Muscle layer of colon (tissue), 2 donors: ENCODE data around the gene MUC4.
"Not testable (repeated sequence)": the region's sequence is repeated elsewhere in the genome, so short reads cannot be mapped to it uniquely, and the experiment has no call there.

Experiments used
- H3K27ac ChIP-seq: one replicate; pipeline ENCODE4 v1.7.0; 2013; ENCODE audit warnings: low read depth, mild to moderate bottlenecking, low read length, moderate library complexity
- H3K27me3 ChIP-seq, 2 donors: one replicate each; pipeline ENCODE4 v1.7.0; 2013; ENCODE audit warnings: low read length in 2 of 2, mild to moderate bottlenecking in 2 of 2; ENCODE audit not compliant: insufficient read depth in 2 of 2, control insufficient read depth in 1 of 2
- H3K36me3 ChIP-seq: one replicate; pipeline ENCODE4 v1.7.0; 2013; ENCODE audit warnings: mild to moderate bottlenecking, low read length; ENCODE audit not compliant: insufficient read depth
- H3K4me1 ChIP-seq: one replicate; pipeline ENCODE4 v1.7.0; 2013; ENCODE audit warnings: mild to moderate bottlenecking, low read length; ENCODE audit not compliant: insufficient read depth
- H3K4me3 ChIP-seq, 2 donors: one replicate each; pipeline ENCODE4 v1.7.0; 2013; ENCODE audit warnings: low read length in 2 of 2, low read depth in 1 of 2, mild to moderate bottlenecking in 1 of 2, moderate library complexity in 1 of 2
- H3K9ac ChIP-seq: one replicate; pipeline ENCODE4 v1.7.0; 2013; ENCODE audit warnings: low read length
- H3K9me3 ChIP-seq: one replicate; pipeline ENCODE4 v1.7.0; 2013; ENCODE audit warnings: mild to moderate bottlenecking, low read length
- donor health status: abdominal sarcoma.
- donor health status: Adenocarcinoma of cecum.

The MUC4 gene

GRCh38 chr3:195806211-195806915 is 5.4 kb downstream of the MUC4 start:
- Histone ChIP-seq H3K36me3 (no peaks in the 10 kb centered on the region), H3K9ac (no peak overlapping the region), H3K4me3 (no peak overlapping the region), H3K27ac (no peak overlapping the region), H3K4me1 (peaks cover 10% of the 10 kb centered on the region), H3K27me3 (no peaks in the 10 kb centered on the region), H3K9me3 (no peaks in the 10 kb centered on the region)

DNA sequence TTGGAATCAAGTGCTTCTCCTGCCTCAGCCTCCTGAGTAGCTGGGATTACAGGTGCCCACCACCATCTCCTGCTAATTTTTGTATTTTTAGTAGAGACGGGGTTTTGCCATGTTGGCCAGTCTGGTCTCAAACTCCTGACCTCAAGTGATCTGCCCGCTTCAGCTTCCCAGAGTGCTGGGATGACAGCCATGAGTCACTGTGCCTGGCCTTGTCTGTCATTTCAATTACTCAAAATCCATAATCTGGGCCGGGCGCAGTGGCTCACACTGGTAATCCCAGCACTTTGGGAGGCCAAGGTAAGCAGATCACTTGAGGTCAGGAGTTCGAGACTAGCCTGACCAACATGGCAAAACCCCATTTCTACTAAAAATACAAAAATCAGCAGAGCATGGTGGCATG is 6.1 kb downstream of the MUC4 start:
- H3K9me3 ChIP-seq, H3K9ac ChIP-seq, H3K4me3 ChIP-seq, H3K27me3 ChIP-seq, H3K36me3 ChIP-seq, H3K27ac ChIP-seq, H3K4me1 ChIP-seq: not testable (repeated sequence)

DNA sequence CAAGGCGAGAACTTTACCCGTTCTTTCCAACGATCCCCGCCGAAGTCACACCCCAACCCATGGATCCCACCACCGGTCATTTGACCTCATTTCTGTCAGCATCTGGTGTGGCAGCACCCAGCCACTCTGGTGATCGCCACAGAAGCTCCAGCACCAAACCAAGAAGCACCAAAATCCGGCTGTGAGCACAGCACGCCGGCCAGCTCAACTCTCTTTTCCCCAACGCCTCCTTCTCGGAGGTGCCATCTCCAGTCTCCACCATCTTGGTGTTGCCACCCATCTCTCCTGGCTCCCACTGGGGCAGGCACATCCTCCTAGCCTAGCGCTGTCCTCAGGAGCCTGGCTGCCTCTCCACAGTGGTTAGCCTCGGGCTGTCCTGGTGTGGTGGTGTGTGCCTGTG is 6.5 kb downstream of the MUC4 start:
- Histone ChIP-seq H3K27me3 (no peaks in the 10 kb centered on the region), H3K4me1 (peaks cover 10% of the 10 kb centered on the region), H3K36me3 (no peaks in the 10 kb centered on the region), H3K9me3 (no peaks in the 10 kb centered on the region), H3K27ac (no peak overlapping the region), H3K4me3 (no peak overlapping the region), H3K9ac (no peak overlapping the region)

DNA sequence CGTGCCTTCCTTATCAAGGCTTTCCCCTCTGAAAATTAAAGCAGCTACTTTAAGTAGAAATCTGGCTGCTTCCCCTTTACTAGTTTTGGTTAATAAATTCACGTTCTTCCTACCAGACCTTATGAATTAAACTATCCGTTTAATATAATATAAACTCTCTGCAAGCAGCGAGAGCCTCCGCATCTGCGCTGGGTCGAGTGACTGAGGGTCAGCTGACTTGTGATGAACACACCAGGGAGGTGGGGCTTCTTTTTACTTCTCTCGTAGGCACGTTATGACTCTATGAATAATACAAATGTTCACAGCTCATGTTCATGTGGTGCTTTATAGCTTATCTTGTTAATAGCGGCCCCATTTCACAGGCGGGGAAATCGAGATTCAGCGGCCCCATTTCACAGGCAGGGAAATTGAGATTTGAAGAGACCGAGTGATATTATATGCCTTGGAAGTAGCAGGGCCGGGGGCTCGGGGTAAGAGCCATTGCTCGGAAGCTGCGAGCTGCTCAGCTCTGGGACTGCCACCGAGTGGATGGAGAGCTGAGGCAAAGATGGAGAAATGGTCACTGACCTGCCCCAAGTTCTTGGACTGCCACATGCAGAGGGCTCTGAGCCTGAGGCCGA is 8.3 kb downstream of the MUC4 start:
- Histone ChIP-seq H3K27ac (peak overlapping the region; percentile 19), H3K36me3 (no peaks in the 10 kb centered on the region), H3K27me3 (no peaks in the 10 kb centered on the region), H3K9ac (peak overlapping the region; percentile 4), H3K9me3 (no peaks in the 10 kb centered on the region), H3K4me1 (peaks cover 10% of the 10 kb centered on the region), H3K4me3 (peak overlapping the region; percentile 23 to 54)

GRCh38 chr3:195802795-195803194 is 8.9 kb downstream of the MUC4 start:
- Histone ChIP-seq H3K4me3 (peak overlapping the region; percentile 23 to 54), H3K27ac (peak overlapping the region; percentile 19), H3K9ac (peak overlapping the region; percentile 4), H3K4me1 (peaks cover 10% of the 10 kb centered on the region), H3K36me3 (no peaks in the 10 kb centered on the region), H3K9me3 (no peaks in the 10 kb centered on the region), H3K27me3 (no peaks in the 10 kb centered on the region)

GRCh38 chr3:195802261-195802701 is 9.4 kb downstream of the MUC4 start:
- no peak overlapping the region for H3K27ac ChIP-seq
- H3K36me3 ChIP-seq = no peaks in the 10 kb centered on the region
- H3K4me3 ChIP-seq = no peak overlapping the region
- no peaks in the 10 kb centered on the region for H3K27me3 ChIP-seq
- no peaks in the 10 kb centered on the region for H3K9me3 ChIP-seq
- peaks cover 10% of the 10 kb centered on the region for H3K4me1 ChIP-seq
- H3K9ac ChIP-seq = no peak overlapping the region

DNA sequence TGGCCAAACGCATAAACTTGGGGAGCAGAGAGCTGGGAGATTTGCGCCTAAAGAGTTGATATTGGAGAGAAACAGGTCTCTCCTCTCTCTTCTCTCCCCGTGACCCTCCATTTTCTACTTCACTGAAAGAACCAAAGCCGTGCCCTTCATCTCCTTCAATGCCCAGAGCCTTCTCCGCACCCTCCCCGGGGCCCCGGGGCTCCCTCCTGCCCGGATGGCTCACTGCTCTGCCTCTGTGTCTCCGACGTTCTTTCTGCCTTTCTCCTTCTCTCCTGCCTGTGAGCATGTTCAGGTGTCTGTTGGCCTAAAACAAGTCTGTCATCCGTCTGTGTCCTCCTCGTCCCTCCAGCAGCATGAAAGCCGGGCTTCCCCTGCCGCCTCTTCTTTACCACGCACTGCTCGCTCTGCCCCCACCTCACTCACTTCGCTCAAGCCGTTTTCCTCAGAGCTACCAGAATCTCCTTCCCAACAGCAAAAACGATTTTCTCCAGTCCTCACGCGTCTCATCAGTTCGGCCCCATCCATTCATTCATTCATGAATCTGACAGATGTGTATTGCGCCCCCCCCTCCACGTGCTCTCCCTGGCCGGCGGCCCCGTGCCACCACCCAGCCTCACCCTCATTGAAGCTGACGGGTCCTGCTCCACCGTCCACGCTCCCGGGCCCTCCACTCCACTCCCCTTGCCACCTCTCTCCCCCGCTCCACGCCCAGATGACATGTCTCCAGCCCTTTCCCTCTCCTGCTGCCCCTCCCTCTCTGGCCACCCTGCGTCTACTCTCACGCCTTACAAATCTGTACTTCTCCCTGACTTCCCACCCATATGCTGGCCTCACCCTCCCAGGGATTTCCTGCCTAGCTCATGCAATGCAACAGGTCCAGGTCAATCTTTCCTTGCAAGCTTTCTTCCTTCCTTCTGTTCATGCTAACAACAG is 10.2 kb downstream of the MUC4 start:
- Histone ChIP-seq H3K9ac (no peak overlapping the region), H3K27ac (no peak overlapping the region)

GRCh38 chr3:195800240-195800639 is 11.5 kb downstream of the MUC4 start:
- H3K36me3 ChIP-seq = no peaks in the 10 kb centered on the region
- no peak overlapping the region for H3K4me3 ChIP-seq
- H3K27ac ChIP-seq = no peak overlapping the region
- peaks cover 10% of the 10 kb centered on the region for H3K4me1 ChIP-seq
- no peaks in the 10 kb centered on the region for H3K27me3 ChIP-seq
- no peak overlapping the region for H3K9ac ChIP-seq
- no peaks in the 10 kb centered on the region for H3K9me3 ChIP-seq

More for the DNA sequence above, 10.2 kb downstream of the MUC4 start:
- Histone ChIP-seq H3K27me3 (no peaks in the 10 kb centered on the region), H3K4me3 (no peak overlapping the region), H3K9me3 (no peaks in the 10 kb centered on the region), H3K4me1 (peaks cover 10% of the 10 kb centered on the region), H3K36me3 (no peaks in the 10 kb centered on the region)

- Histone ChIP-seq H3K27me3 (no peaks in the 10 kb centered on the region), H3K9me3 (no peaks in the 10 kb centered on the region), H3K4me1 (no peaks in the 10 kb centered on the region), H3K9ac (no peak overlapping the region), H3K4me3 (no peak overlapping the region), H3K36me3 (no peaks in the 10 kb centered on the region), H3K27ac (no peak overlapping the region)
Measured at GRCh38 chr3:195796795-195797194, 14.9 kb downstream of the MUC4 start.

DNA sequence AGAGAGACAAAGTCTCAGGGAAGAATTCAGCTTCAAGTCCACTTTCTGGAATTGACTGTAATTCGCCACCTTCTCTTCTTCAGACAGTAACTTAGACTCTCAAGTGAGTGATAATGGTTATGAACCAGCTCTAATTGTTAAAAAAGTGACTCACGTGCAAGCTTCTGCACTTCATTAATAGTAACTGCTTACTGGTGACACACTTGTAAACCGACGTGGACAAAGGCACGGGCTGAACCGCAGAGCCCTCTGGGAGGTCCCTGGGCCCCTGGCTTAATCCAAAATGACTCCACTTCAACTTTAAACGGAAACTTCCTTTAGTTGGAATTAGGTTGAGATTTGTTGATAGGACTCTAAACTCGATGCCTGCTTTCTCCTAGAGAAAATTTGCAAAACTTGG is 17.0 kb downstream of the MUC4 start:
- Histone ChIP-seq H3K27ac (no peak overlapping the region), H3K9me3 (no peaks in the 10 kb centered on the region), H3K9ac (no peak overlapping the region), H3K36me3 (no peaks in the 10 kb centered on the region), H3K27me3 (no peaks in the 10 kb centered on the region), H3K4me3 (no peak overlapping the region), H3K4me1 (no peaks in the 10 kb centered on the region)

GRCh38 chr3:195792621-195793020 is 19.1 kb downstream of the MUC4 start:
- H3K36me3 ChIP-seq, H3K4me1 ChIP-seq, H3K27ac ChIP-seq, H3K27me3 ChIP-seq, H3K4me3 ChIP-seq, H3K9ac ChIP-seq, H3K9me3 ChIP-seq: not testable (repeated sequence)
